Caco-2 (cell line): Measurements from ENCODE around the gene CEACAM19. TPM values are rescaled to one million over a fixed set of nuclear protein-coding genes. Genes with fewer than 3 reads are reported as not detected.
A peak's percentile ranks its signal among the peaks of the same experiment; 100 is the strongest.

Experiments used
- BruUV-seq: library from RNA; stranded (reverse); fragments of 400-500 nt; replicated peaks from 2 replicates; lab custom pipeline; 2021; lab: Mats Ljungman, UMichigan
- CTCF ChIA-PET: fragments of 300-600 bp; sonication (Branson Sonifier 250); formaldehyde crosslinking; loops from one replicate; lab custom pipeline; 2022; ENCODE audit warnings: antibody characterized with exemption; lab: Charles Lee
- POLR2A ChIA-PET: fragments of 300-600 bp; sonication (Branson Sonifier 250); formaldehyde crosslinking; loops from one replicate; lab custom pipeline; 2022; ENCODE audit warnings: antibody characterized with exemption; lab: Charles Lee
- DNase-seq, 2 experiments: peaks; one replicate each; pipeline versions ENCODE4 v3.0.0 to v3.0.0-alpha.2; 2020 to 2022
- H3K27me3 ChIP-seq: replicated peaks from 2 replicates; pipeline ENCODE4 v1.6.0; 2011; ENCODE audit warnings: low read length; ENCODE audit not compliant: control insufficient read depth, insufficient read depth
- H3K36me3 ChIP-seq: 2 replicates; pipeline ENCODE4 v1.5.1; 2011; ENCODE audit warnings: low read length; ENCODE audit not compliant: control insufficient read depth, insufficient read depth
- H3K4me1 ChIP-seq: fragments of 250-450 bp; sonication (Bioruptor Pico); 2 replicates; pipeline ENCODE4 v1.5.1; 2020; ENCODE audit warnings: mild to moderate bottlenecking
- H3K4me3 ChIP-seq: 2 replicates; pipeline ENCODE4 v1.5.1; 2011; ENCODE audit warnings: low read depth, mild to moderate bottlenecking, control low read depth, low read length
- H3K9me3 ChIP-seq: fragments of 250-450 bp; sonication (Bioruptor Pico); 2 replicates; pipeline ENCODE4 v1.5.1; 2020; ENCODE audit warnings: mild to moderate bottlenecking, moderate library complexity
- H3K27ac Mint-ChIP-seq: one replicate; pipeline ENCODE4 v1.8.0; 2022; ENCODE audit warnings: mixed read lengths; ENCODE audit not compliant: unreplicated experiment
- H3K27me3 Mint-ChIP-seq: one replicate; pipeline ENCODE4 v1.8.0; 2022; ENCODE audit warnings: mixed read lengths; ENCODE audit not compliant: insufficient read depth, unreplicated experiment
- H3K36me3 Mint-ChIP-seq: one replicate; pipeline ENCODE4 v1.8.0; 2022; ENCODE audit warnings: mild to moderate bottlenecking, mixed read lengths; ENCODE audit not compliant: insufficient read depth, unreplicated experiment
- H3K4me1 Mint-ChIP-seq: one replicate; pipeline ENCODE4 v1.8.0; 2022; ENCODE audit warnings: low read depth, mixed read lengths; ENCODE audit not compliant: unreplicated experiment
- H3K4me3 Mint-ChIP-seq: one replicate; pipeline ENCODE4 v1.8.0; 2022; ENCODE audit warnings: mild to moderate bottlenecking, moderate library complexity, mixed read lengths; ENCODE audit not compliant: unreplicated experiment
- H3K9me3 Mint-ChIP-seq: one replicate; pipeline ENCODE4 v1.8.0; 2022; ENCODE audit warnings: mixed read lengths; ENCODE audit not compliant: unreplicated experiment
- CTCF ChIP-seq, 2 experiments: fragments of 200-600 bp in 1 of 2; IDR thresholded peaks; 1 replicate in 1 of 2; 2 replicates in 1 of 2; pipeline versions ENCODE4 v1.5.1 to v1.8.0; 2011 to 2022; ENCODE audit warnings: antibody characterized with exemption in 1 of 2, control low read depth in 1 of 2, inconsistent platforms in 1 of 2, low read depth in 1 of 2, low read length in 1 of 2, mild to moderate bottlenecking in 1 of 2, moderate library complexity in 1 of 2; ENCODE audit not compliant: insufficient read depth in 1 of 2, severe bottlenecking in 1 of 2, unreplicated experiment in 1 of 2
- intact Hi-C: fragments of 100-400 bp; cut with micrococcal nuclease; formaldehyde crosslinking; loops from one replicate; pipeline ENCODE4 v1.10.0; 2022; ENCODE audit not compliant: unreplicated experiment
- total RNA-seq: library from RNA; stranded (reverse); gene quantifications from 2 replicates; pipeline ENCODE4 v1.2.3, GENCODE V29; 2022

The CEACAM19 gene
- total RNA-seq, 1 experiment from 2014 or later, result 2.9 TPM

GRCh38 chr19:44677019-44677811 is 5.9 kb downstream of the CEACAM19 start:
- POLR2A ChIA-PET, result interaction anchor here (1.0 to 1.1 kb wide), 2 partner anchors 33 to 130 kb away, joined by 3 read pairs; partner anchors contain the start of gene PVR
- Histone ChIP-seq H3K4me1 (peaks cover 18% of the 10 kb centered on the region), H3K36me3 (no peaks in the 10 kb centered on the region), H3K9me3 (no peaks in the 10 kb centered on the region), H3K27me3 (no peaks in the 10 kb centered on the region), H3K4me3 (no peak overlapping the region; the same call in 1 of the 2 replicates)
- intact Hi-C loops, result no loop called here
- Mint-ChIP-seq H3K4me3 (peak overlapping the region; percentile 65), H3K27ac (peak overlapping the region; percentile 84), H3K36me3 (no peaks in the 10 kb centered on the region), H3K9me3 (no peaks in the 10 kb centered on the region), H3K27me3 (no peaks in the 10 kb centered on the region), H3K4me1 (peaks cover 8% of the 10 kb centered on the region)
- BruUV-seq, result TSS peak; percentile 95
- peak; percentile 79 to 83 for DNase-seq
- CTCF ChIA-PET, result interaction anchor here (0.6 to 1.5 kb wide), 5 partner anchors 24 to 106 kb away, joined by 3 to 4 read pairs (median 4); no protein-coding TSS in a partner anchor
- TF ChIP-seq CTCF (IDR thresholded peaks at IDR 0.05; ENCODE audit: insufficient read depth in 1 of 2, low read depth in 1 of 2, low read length in 1 of 2, severe bottlenecking in 1 of 2, unreplicated experiment in 1 of 2), result no peak

DNA sequence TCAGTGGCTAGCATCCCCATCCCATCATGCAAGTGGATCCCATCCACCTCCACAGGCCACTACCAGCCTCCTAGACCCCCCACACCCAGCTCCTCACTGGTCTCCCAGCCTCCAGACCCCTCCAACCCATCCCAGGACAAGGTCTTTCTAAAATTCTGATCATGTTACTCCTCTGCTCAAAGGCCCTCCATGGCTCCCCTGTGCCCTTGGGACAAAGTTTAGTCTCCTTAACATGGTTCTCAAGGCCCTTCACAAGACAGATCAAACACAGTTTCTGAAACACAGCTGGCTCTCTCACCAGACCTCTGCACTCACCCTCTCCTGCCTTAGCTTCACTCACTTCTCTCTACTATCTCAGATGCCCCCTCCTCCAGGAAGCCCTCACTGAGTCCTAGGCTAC is 9.3 kb downstream of the CEACAM19 start:
- Mint-ChIP-seq H3K27ac (no peak overlapping the region), H3K4me1 (peaks cover 21% of the 10 kb centered on the region), H3K27me3 (no peaks in the 10 kb centered on the region), H3K9me3 (no peaks in the 10 kb centered on the region), H3K36me3 (no peaks in the 10 kb centered on the region), H3K4me3 (no peak overlapping the region)
- TF ChIP-seq CTCF (IDR thresholded peaks at IDR 0.05; ENCODE audit: insufficient read depth in 1 of 2, low read depth in 1 of 2, low read length in 1 of 2, severe bottlenecking in 1 of 2, unreplicated experiment in 1 of 2), result no peak
- ChIA-PET POLR2A (no interaction called here), CTCF (no interaction called here)
- intact Hi-C loops, result no loop called here
- Histone ChIP-seq H3K4me1 (peaks cover 20% of the 10 kb centered on the region), H3K36me3 (no peaks in the 10 kb centered on the region; the same call in 1 of the 2 replicates), H3K9me3 (no peaks in the 10 kb centered on the region), H3K4me3 (no peak overlapping the region), H3K27me3 (no peaks in the 10 kb centered on the region)
- DNase-seq, result no peak
- BruUV-seq, result no TSS peak

- CTCF ChIA-PET, result interaction anchor here (0.7 to 1.0 kb wide), 2 partner anchors 42 to 105 kb away, joined by 4 read pairs; no protein-coding TSS in a partner anchor
- Histone ChIP-seq H3K4me3 (no peak overlapping the region), H3K27me3 (no peaks in the 10 kb centered on the region), H3K9me3 (no peaks in the 10 kb centered on the region), H3K4me1 (peaks cover 15% of the 10 kb centered on the region), H3K36me3 (no peaks in the 10 kb centered on the region; the same call in 1 of the 2 replicates)
- no TSS peak for BruUV-seq
- no peaks in the 10 kb centered on the region for H3K27me3 Mint-ChIP-seq
- no peaks in the 10 kb centered on the region for H3K36me3 Mint-ChIP-seq
- H3K4me1 Mint-ChIP-seq, result peaks cover 18% of the 10 kb centered on the region
- no peaks in the 10 kb centered on the region for H3K9me3 Mint-ChIP-seq
- POLR2A ChIA-PET, result interaction anchor here (0.6 kb wide), 1 partner anchor 17 kb away, joined by 11 read pairs; no protein-coding TSS in a partner anchor
- intact Hi-C loops, result no loop called here
- DNase-seq, result no peak
- no peak overlapping the region for H3K27ac Mint-ChIP-seq
- no peak overlapping the region for H3K4me3 Mint-ChIP-seq
- no peak for TF ChIP-seq CTCF (IDR thresholded peaks at IDR 0.05; ENCODE audit: insufficient read depth in 1 of 2, low read depth in 1 of 2, low read length in 1 of 2, severe bottlenecking in 1 of 2, unreplicated experiment in 1 of 2)
Observed at GRCh38 chr19:44681992-44682790, 10.9 kb downstream of the CEACAM19 start.
